Endothelial cell of umbilical vein (primary cell): Measurements from ENCODE around the gene IL36G. TPM values are rescaled to one million over a fixed set of nuclear protein-coding genes. Genes with fewer than 3 reads are reported as not detected.

Experiments
- BruUV-seq: library from RNA; stranded (reverse); fragments of 400-500 nt; replicated peaks from 2 replicates; lab custom pipeline; 2021; lab: Mats Ljungman, UMichigan
- CTCF ChIA-PET: fragments of 300-600, 350-600 bp; sonication (Branson Sonifier 250); formaldehyde crosslinking; loops from one replicate; lab custom pipeline; 2021; ENCODE audit warnings: antibody characterized with exemption, inconsistent platforms; lab: Charles Lee
- POLR2A ChIA-PET: fragments of 300-600, 350-600 bp; sonication (Branson Sonifier 250); formaldehyde crosslinking; loops from one replicate; lab custom pipeline; 2021; ENCODE audit warnings: antibody characterized with exemption, inconsistent platforms; lab: Charles Lee
- DNase-seq: peaks from one replicate; pipeline ENCODE4 v3.0.0-alpha.2; 2011; ENCODE audit warnings: low read depth, low spot score
- FAIRE-seq: peaks from 2 replicates; lab custom pipeline; 2011; peaks lifted over from hg19 to GRCh38; lab: Jason Lieb, UNC
- H2AFZ ChIP-seq: 2 replicates; pipeline ENCODE4 v1.6.0; 2012; ENCODE audit warnings: low read depth, low read length, control low read depth, inconsistent platforms
- H3K27ac ChIP-seq: 2 replicates; pipeline ENCODE4 v1.5.1; 2011; ENCODE audit warnings: low read depth, mild to moderate bottlenecking, control low read depth, low read length, moderate library complexity; ENCODE audit not compliant: insufficient read depth
- H3K27me3 ChIP-seq, 2 experiments: 2 replicates each; pipeline versions ENCODE4 v1.6.0 to v1.6.1; 2011; ENCODE audit warnings: low read length in 2 of 2, mixed read lengths in 1 of 2; ENCODE audit not compliant: control insufficient read depth in 2 of 2, insufficient read depth in 2 of 2
- H3K36me3 ChIP-seq, 2 experiments: 2 replicates in 1 of 2; 3 replicates in 1 of 2; pipeline ENCODE4 v1.5.1; 2011; ENCODE audit warnings: low read length in 2 of 2, mild to moderate bottlenecking in 1 of 2, moderate library complexity in 1 of 2; ENCODE audit not compliant: control insufficient read depth in 2 of 2, insufficient read depth in 2 of 2; ENCODE audit errors: extremely low read depth in 1 of 2
- H3K4me1 ChIP-seq: 3 replicates; pipeline ENCODE4 v1.5.1; 2011; ENCODE audit warnings: mild to moderate bottlenecking, low read length; ENCODE audit not compliant: control insufficient read depth, insufficient read depth; ENCODE audit errors: extremely low read depth
- H3K4me2 ChIP-seq: 2 replicates; pipeline ENCODE4 v1.6.1; 2011; ENCODE audit warnings: low read length, control low read depth, mixed read lengths; ENCODE audit not compliant: insufficient read depth
- H3K4me3 ChIP-seq, 3 experiments: fragments of 200-600 bp in 1 of 3; sonication (generic), shearing (Covaris generic) in 1 of 3; replicated peaks in 1 of 3; 2 replicates each; pipeline ENCODE4 v1.5.1; 2011 to 2016; ENCODE audit warnings: control low read depth in 3 of 3, low read length in 3 of 3, mild to moderate bottlenecking in 2 of 3, inconsistent platforms in 1 of 3, low read depth in 1 of 3, moderate library complexity in 1 of 3; ENCODE audit not compliant: insufficient read depth in 1 of 3
- H3K79me2 ChIP-seq: 2 replicates; pipeline ENCODE4 v1.6.0; 2012; ENCODE audit warnings: low read length, inconsistent platforms; ENCODE audit not compliant: control insufficient read depth, insufficient read depth
- H3K9ac ChIP-seq: replicated peaks from 2 replicates; pipeline ENCODE3; 2011; ENCODE audit warnings: low read length, control low read depth; ENCODE audit not compliant: insufficient read depth; ENCODE audit errors: extremely low read depth
- H3K9me1 ChIP-seq: replicated peaks from 3 replicates; pipeline ENCODE4 v1.6.0; 2011; ENCODE audit warnings: mild to moderate bottlenecking, low read length; ENCODE audit not compliant: control insufficient read depth, insufficient read depth; ENCODE audit errors: extremely low read depth
- H3K9me3 ChIP-seq: replicated peaks from 2 replicates; pipeline ENCODE4 v1.5.1; 2012; ENCODE audit warnings: low read length, inconsistent platforms; ENCODE audit not compliant: control insufficient read depth, insufficient read depth
- H4K20me1 ChIP-seq: replicated peaks from 2 replicates; pipeline ENCODE3; 2011; ENCODE audit warnings: mild to moderate bottlenecking, low read length; ENCODE audit not compliant: control insufficient read depth, insufficient read depth; ENCODE audit errors: extremely low read depth
- CTCF ChIP-seq, 2 donors: IDR thresholded peaks; 1 replicate in 1 of 2; 2 replicates in 1 of 2; pipeline ENCODE4 v1.5.1; 2011; ENCODE audit warnings: low read length in 2 of 2, mild to moderate bottlenecking in 2 of 2, moderate library complexity in 2 of 2, control low read depth in 1 of 2, inconsistent platforms in 1 of 2, low read depth in 1 of 2; ENCODE audit not compliant: insufficient read depth in 1 of 2; ENCODE audit errors: extremely low read depth in 1 of 2
- EZH2 ChIP-seq: IDR thresholded peaks from 2 replicates; pipeline ENCODE4 v1.6.1; 2012; ENCODE audit warnings: borderline replicate concordance, low read depth, mild to moderate bottlenecking, moderate library complexity, low read length, inconsistent platforms; ENCODE audit not compliant: severe bottlenecking
- FOS ChIP-seq: IDR thresholded peaks from 2 replicates; pipeline ENCODE4 v1.6.1; 2011; ENCODE audit warnings: mild to moderate bottlenecking, low read length, moderate library complexity, borderline replicate concordance; ENCODE audit not compliant: insufficient read depth
- GATA2 ChIP-seq: IDR thresholded peaks from 2 replicates; pipeline ENCODE4 v1.7.0; 2011; ENCODE audit warnings: low read depth, mild to moderate bottlenecking, moderate library complexity, mixed read lengths, low read length; ENCODE audit not compliant: insufficient read length, insufficient read depth
- JUN ChIP-seq: IDR thresholded peaks from 2 replicates; pipeline ENCODE4 v1.6.1; 2011; ENCODE audit warnings: borderline replicate concordance, low read depth; ENCODE audit not compliant: insufficient read length, insufficient read depth
- MAX ChIP-seq: IDR thresholded peaks from 2 replicates; pipeline ENCODE4 v1.6.1; 2011; ENCODE audit not compliant: insufficient read depth, insufficient read length
- MYC ChIP-seq: IDR thresholded peaks from one replicate; pipeline ENCODE4 v1.6.1; 2011; ENCODE audit warnings: mild to moderate bottlenecking, low read depth, low read length
- POLR2A ChIP-seq: IDR thresholded peaks from 2 replicates; pipeline ENCODE4 v1.6.1; 2012; ENCODE audit warnings: low read depth, mild to moderate bottlenecking, control low read depth, low read length
- POLR2AphosphoS5 ChIP-seq: IDR thresholded peaks from 2 replicates; pipeline ENCODE4 v1.6.1; 2012; ENCODE audit warnings: low read depth, mild to moderate bottlenecking, control low read depth, low read length, moderate library complexity; ENCODE audit not compliant: insufficient read depth
- dilution Hi-C: fragments of 300-500 bp; cut with MboI; formaldehyde crosslinking; loops from one replicate; pipeline ENCODE4 v1.15.0; 2019; ENCODE audit warnings: low sequenced_read_pairs; ENCODE audit not compliant: extremely low pct_ligation_motif_present
- intact Hi-C: fragments of 100-400 bp; cut with micrococcal nuclease; formaldehyde crosslinking; loops from one replicate; pipeline ENCODE4 v1.10.0; 2022
- polyA plus RNA-seq, 4 experiments: library from polyadenylated mRNA; depleted of rRNA in 3 of 4; stranded (reverse) in 3 of 4; unstranded in 1 of 4; fragments of >200 nt; gene quantifications; 2 replicates each; pipeline versions ENCODE4 v1.2.1 to v1.2.3, GENCODE V29; 2011 to 2012; ENCODE audit warnings: missing spikeins in 1 of 4
- small RNA-seq: library from RNA; depleted of rRNA; stranded (forward); fragments of <200 nt; gene quantifications from one replicate; pipeline ENCODE3, GENCODE V24; 2012; ENCODE audit warnings: low replicate concordance, low read depth; ENCODE audit not compliant: insufficient read depth, insufficient read length
- total RNA-seq: library from RNA; stranded (reverse); gene quantifications from 2 replicates; pipeline ENCODE4 v1.2.3, GENCODE V29; 2021

Gene IL36G
- total and polyA plus RNA-seq, 2 donors (not counting 3 experiments of a cell fraction or from before 2014, with no cell fraction given), result not detected

GRCh38 chr2:113034016-113034415 is 56.2 kb downstream of the IL36G start:
- no peaks in the 10 kb centered on the region for H3K9me1 ChIP-seq
- BruUV-seq, result no TSS peak
- H3K36me3 ChIP-seq, result no peaks in the 10 kb centered on the region
- FAIRE-seq (no peak), DNase-seq (no peak)
- no peak overlapping the region for H2AFZ ChIP-seq
- intact Hi-C loops, result no loop called here
- no peak overlapping the region for H3K27ac ChIP-seq
- H3K79me2 ChIP-seq, result no peaks in the 10 kb centered on the region
- H3K27me3 ChIP-seq, result peaks cover 3 to 5% of the 10 kb centered on the region in 2 experiments
- H3K9me3 ChIP-seq, result no peaks in the 10 kb centered on the region
- TF ChIP-seq POLR2AphosphoS5 (no peak), CTCF (IDR thresholded peaks at IDR 0.05; ENCODE audit: extremely low read depth in 1 of 2, insufficient read depth in 1 of 2, low read depth in 1 of 2, low read length in 2 of 2) (no peak), POLR2A (no peak), EZH2 (no peak), JUN (no peak), MAX (no peak), GATA2 (no peak), FOS (no peak), MYC (no peak)
- no peaks in the 10 kb centered on the region for H4K20me1 ChIP-seq
- ChIA-PET CTCF (no interaction called here), POLR2A (no interaction called here)
- H3K4me2 ChIP-seq, result no peak overlapping the region
- no peak overlapping the region for H3K4me3 ChIP-seq
- dilution Hi-C loops, result no loop called here
- H3K4me1 ChIP-seq, result no peaks in the 10 kb centered on the region
- no peak overlapping the region for H3K9ac ChIP-seq

Small RNA genes within 50 kb of the gene (small RNA-seq; reads per million reads assigned to genes)
- gene HMGN2P23, result not detected

Other genes starting within 250 kb of the IL36G start
- gene CKAP2L, start 213.4 kb upstream of the IL36G start, total RNA-seq, result 25.2 and 30.7 TPM in 2 replicates
- 2.3 and 3.4 TPM in 2 replicates for gene CKAP2L, start 213.4 kb upstream of the IL36G start, polyA plus RNA-seq
- 0.99 and 1.4 TPM in 2 replicates for gene IL1A, start 193.5 kb upstream of the IL36G start, total RNA-seq
- gene IL1A, start 193.5 kb upstream of the IL36G start, polyA plus RNA-seq, result 0.25 and 0.29 TPM in 2 replicates
- not detected in 2 replicates for gene IL1B, start 141.2 kb upstream of the IL36G start, total RNA-seq
- 0.25 TPM in 1 of 2 replicates, not detected in the other for gene IL1B, start 141.2 kb upstream of the IL36G start, polyA plus RNA-seq
- gene IL37, start 66.8 kb upstream of the IL36G start, total RNA-seq, result not detected in 2 replicates
- gene IL37, start 66.8 kb upstream of the IL36G start, polyA plus RNA-seq, result not detected in 2 replicates
- not detected in 2 replicates for gene IL36A, start 27.5 kb downstream of the IL36G start, total RNA-seq
- not detected in 2 replicates for gene IL36A, start 27.5 kb downstream of the IL36G start, polyA plus RNA-seq
- gene IL36B, start 74.9 kb downstream of the IL36G start, total RNA-seq, result not detected in 2 replicates
- gene IL36B, start 74.9 kb downstream of the IL36G start, polyA plus RNA-seq, result not detected in 2 replicates
- gene IL36RN, start 81.2 kb downstream of the IL36G start, total RNA-seq, result not detected in 2 replicates
- gene IL36RN, start 81.2 kb downstream of the IL36G start, polyA plus RNA-seq, result not detected in 2 replicates
- gene IL1F10, start 90.0 kb downstream of the IL36G start, total RNA-seq, result not detected in 2 replicates
- gene IL1F10, start 90.0 kb downstream of the IL36G start, polyA plus RNA-seq, result not detected in 2 replicates
- gene IL1RN, start 149.6 kb downstream of the IL36G start, total RNA-seq, result not detected in 2 replicates
- gene IL1RN, start 149.6 kb downstream of the IL36G start, polyA plus RNA-seq, result not detected in 2 replicates
- 0.09 and 0.24 TPM in 2 replicates for gene PSD4, start 196.0 kb downstream of the IL36G start, total RNA-seq
- gene PSD4, start 196.0 kb downstream of the IL36G start, polyA plus RNA-seq, result 0.01 TPM in 1 of 2 replicates, not detected in the other